ENCODE results near the gene PGAM5.

PGAM5 gene

GRCh38 chr12:132723015-132723763 is 12.5 kb downstream of the PGAM5 start:
- no peak for DNase-seq (ENCODE audit: low spot score)

GRCh38 chr12:132723764-132724140 is 13.1 kb downstream of the PGAM5 start:
- no peak for DNase-seq (ENCODE audit: low spot score)

- no peak for DNase-seq (ENCODE audit: low spot score)
Measured at GRCh38 chr12:132724506-132725241, 14.0 kb downstream of the PGAM5 start.

- no peak for DNase-seq (ENCODE audit: low spot score)
Measured at GRCh38 chr12:132726386-132726785, 15.7 kb downstream of the PGAM5 start.

- DNase-seq (ENCODE audit: low spot score), result no peak
Measured at GRCh38 chr12:132727091-132727794, 16.6 kb downstream of the PGAM5 start.

GRCh38 chr12:132728502-132728901 is 17.9 kb downstream of the PGAM5 start:
- DNase-seq (ENCODE audit: low spot score), result no peak

GRCh38 chr12:132729541-132730320 is 19.1 kb downstream of the PGAM5 start:
- no peak for DNase-seq (ENCODE audit: low spot score)

- no peak for DNase-seq (ENCODE audit: low spot score)
Measured at GRCh38 chr12:132730353-132730752, 19.7 kb downstream of the PGAM5 start.

GRCh38 chr12:132731574-132731973 is 20.9 kb downstream of the PGAM5 start:
- no peak for DNase-seq (ENCODE audit: low spot score)

GRCh38 chr12:132734206-132734605 is 23.6 kb downstream of the PGAM5 start:
- DNase-seq (ENCODE audit: low spot score), result no peak

GRCh38 chr12:132735496-132735895 is 24.9 kb downstream of the PGAM5 start:
- no peak for DNase-seq (ENCODE audit: low spot score)

- DNase-seq (ENCODE audit: low spot score), result no peak
Measured at GRCh38 chr12:132736378-132736777, 25.7 kb downstream of the PGAM5 start.

- no peak for DNase-seq (ENCODE audit: low spot score)
Measured at GRCh38 chr12:132736913-132737312, 26.3 kb downstream of the PGAM5 start.

- DNase-seq (ENCODE audit: low spot score), result no peak
Measured at GRCh38 chr12:132739600-132740312, 29.1 kb downstream of the PGAM5 start.

GRCh38 chr12:132740313-132740646 is 29.6 kb downstream of the PGAM5 start:
- DNase-seq (ENCODE audit: low spot score), result no peak

GRCh38 chr12:132740652-132741051 is 30.0 kb downstream of the PGAM5 start:
- DNase-seq (ENCODE audit: low spot score), result no peak

- DNase-seq (ENCODE audit: low spot score), result no peak
Measured at GRCh38 chr12:132741620-132742019, 31.0 kb downstream of the PGAM5 start.

- DNase-seq (ENCODE audit: low spot score), result no peak
Measured at GRCh38 chr12:132743831-132744230, 33.2 kb downstream of the PGAM5 start.

GRCh38 chr12:132746613-132747012 is 36.0 kb downstream of the PGAM5 start:
- no peak for DNase-seq (ENCODE audit: low spot score)

- no peak for DNase-seq (ENCODE audit: low spot score)
Measured at GRCh38 chr12:132747395-132747794, 36.8 kb downstream of the PGAM5 start.

GRCh38 chr12:132747896-132748295 is 37.3 kb downstream of the PGAM5 start:
- no peak for DNase-seq (ENCODE audit: low spot score)

GRCh38 chr12:132748319-132748718 is 37.7 kb downstream of the PGAM5 start:
- DNase-seq (ENCODE audit: low spot score), result no peak

All from left forelimb (tissue), 1 donor.